ENCODE results near the gene TCEA2. TPM values are rescaled to one million over a fixed set of nuclear protein-coding genes. Genes with fewer than 3 reads are reported as not detected.

Gene TCEA2
- total and polyA plus RNA-seq, 2 of the 13 experiments (the other 11 are each of a cell fraction or from before 2014, with no cell fraction given), result 28.1 to 33.7 TPM

DNA sequence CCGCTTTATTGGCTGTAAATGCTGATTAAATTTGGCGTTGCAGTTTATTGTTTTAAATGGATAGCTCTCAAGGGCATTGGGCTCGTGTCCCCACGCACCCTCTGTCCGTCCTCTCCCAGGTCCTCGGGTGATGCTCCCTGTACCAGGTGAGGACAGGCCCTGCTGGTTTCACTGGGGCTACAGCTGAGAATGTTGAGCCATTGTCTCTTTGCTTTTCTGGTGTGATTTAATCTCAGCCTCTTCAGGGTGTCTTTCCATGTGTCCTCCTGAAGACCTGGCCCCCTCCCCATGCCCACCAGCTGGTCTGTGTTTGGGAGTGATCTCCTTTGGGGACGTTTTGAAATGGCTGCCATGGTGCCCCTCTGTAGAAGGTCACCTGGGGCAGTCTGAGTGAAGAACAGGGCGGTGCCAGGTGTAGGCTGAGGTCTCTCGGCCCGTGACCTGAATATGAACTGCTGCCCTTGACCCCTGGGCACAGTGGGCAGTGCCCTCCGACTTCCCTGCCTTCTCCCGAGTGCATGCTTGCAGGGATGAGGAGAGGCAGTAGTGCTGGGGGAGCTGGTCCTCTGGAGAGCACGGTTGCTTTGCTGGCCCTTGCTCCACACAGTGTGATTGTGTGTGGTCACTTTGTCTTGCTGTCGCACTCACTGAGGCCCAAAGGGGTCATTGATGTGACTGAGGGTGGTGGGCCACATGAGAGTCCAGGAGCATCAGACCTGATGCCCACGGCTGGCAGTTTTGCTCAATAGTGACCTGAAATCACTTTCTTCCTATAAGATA lies 39.4 kb upstream of the TCEA2 start (continued):
- TF ChIP-seq, protein P1, sequence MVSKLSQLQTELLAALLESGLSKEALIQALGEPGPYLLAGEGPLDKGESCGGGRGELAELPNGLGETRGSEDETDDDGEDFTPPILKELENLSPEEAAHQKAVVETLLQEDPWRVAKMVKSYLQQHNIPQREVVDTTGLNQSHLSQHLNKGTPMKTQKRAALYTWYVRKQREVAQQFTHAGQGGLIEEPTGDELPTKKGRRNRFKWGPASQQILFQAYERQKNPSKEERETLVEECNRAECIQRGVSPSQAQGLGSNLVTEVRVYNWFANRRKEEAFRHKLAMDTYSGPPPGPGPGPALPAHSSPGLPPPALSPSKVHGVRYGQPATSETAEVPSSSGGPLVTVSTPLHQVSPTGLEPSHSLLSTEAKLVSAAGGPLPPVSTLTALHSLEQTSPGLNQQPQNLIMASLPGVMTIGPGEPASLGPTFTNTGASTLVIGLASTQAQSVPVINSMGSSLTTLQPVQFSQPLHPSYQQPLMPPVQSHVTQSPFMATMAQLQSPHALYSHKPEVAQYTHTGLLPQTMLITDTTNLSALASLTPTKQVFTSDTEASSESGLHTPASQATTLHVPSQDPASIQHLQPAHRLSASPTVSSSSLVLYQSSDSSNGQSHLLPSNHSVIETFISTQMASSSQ (IDR thresholded peaks at IDR 0.05; ENCODE audit: low read depth), result no peak
- TF ChIP-seq, protein P1 (CRISPR knock-in tag; IDR thresholded peaks at IDR 0.05; ENCODE audit: borderline replicate concordance), result no peak
- TF ChIP-seq IRF1 (CRISPR knock-in tag; IDR thresholded peaks at IDR 0.05; ENCODE audit: low read depth) (no peak), NCOR1 (IDR thresholded peaks at IDR 0.05; ENCODE audit: borderline replicate concordance, low read length) (no peak), ZNF20 (CRISPR knock-in tag; IDR thresholded peaks at IDR 0.05) (no peak), HIVEP1 (CRISPR knock-in tag; IDR thresholded peaks at IDR 0.05) (peak; percentile 75; the same call in 1 of the 2 replicates), ZFP36 (IDR thresholded peaks at IDR 0.05; ENCODE audit: borderline replicate concordance, low read depth, low read length, partially characterized antibody) (no peak)
- TF ChIP-seq, protein P2, sequence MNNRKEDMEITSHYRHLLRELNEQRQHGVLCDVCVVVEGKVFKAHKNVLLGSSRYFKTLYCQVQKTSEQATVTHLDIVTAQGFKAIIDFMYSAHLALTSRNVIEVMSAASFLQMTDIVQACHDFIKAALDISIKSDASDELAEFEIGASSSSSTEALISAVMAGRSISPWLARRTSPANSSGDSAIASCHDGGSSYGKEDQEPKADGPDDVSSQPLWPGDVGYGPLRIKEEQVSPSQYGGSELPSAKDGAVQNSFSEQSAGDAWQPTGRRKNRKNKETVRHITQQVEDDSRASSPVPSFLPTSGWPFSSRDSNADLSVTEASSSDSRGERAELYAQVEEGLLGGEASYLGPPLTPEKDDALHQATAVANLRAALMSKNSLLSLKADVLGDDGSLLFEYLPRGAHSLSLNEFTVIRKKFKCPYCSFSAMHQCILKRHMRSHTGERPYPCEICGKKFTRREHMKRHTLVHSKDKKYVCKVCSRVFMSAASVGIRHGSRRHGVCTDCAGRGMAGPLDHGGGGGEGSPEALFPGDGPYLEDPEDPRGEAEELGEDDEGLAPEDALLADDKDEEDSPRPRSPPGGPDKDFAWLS (CRISPR knock-in tag; IDR thresholded peaks at IDR 0.05; ENCODE audit: borderline replicate concordance), result no peak
- TF ChIP-seq, protein P3, sequence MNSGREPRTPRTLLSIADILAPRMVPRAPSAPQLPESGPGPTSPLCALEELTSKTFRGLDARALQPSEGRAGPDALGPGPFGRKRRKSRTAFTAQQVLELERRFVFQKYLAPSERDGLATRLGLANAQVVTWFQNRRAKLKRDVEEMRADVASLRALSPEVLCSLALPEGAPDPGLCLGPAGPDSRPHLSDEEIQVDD (CRISPR knock-in tag; IDR thresholded peaks at IDR 0.05; ENCODE audit: borderline replicate concordance), result peak; percentile 63; the same call in 1 of the 2 replicates
- TF ChIP-seq, protein P4, sequence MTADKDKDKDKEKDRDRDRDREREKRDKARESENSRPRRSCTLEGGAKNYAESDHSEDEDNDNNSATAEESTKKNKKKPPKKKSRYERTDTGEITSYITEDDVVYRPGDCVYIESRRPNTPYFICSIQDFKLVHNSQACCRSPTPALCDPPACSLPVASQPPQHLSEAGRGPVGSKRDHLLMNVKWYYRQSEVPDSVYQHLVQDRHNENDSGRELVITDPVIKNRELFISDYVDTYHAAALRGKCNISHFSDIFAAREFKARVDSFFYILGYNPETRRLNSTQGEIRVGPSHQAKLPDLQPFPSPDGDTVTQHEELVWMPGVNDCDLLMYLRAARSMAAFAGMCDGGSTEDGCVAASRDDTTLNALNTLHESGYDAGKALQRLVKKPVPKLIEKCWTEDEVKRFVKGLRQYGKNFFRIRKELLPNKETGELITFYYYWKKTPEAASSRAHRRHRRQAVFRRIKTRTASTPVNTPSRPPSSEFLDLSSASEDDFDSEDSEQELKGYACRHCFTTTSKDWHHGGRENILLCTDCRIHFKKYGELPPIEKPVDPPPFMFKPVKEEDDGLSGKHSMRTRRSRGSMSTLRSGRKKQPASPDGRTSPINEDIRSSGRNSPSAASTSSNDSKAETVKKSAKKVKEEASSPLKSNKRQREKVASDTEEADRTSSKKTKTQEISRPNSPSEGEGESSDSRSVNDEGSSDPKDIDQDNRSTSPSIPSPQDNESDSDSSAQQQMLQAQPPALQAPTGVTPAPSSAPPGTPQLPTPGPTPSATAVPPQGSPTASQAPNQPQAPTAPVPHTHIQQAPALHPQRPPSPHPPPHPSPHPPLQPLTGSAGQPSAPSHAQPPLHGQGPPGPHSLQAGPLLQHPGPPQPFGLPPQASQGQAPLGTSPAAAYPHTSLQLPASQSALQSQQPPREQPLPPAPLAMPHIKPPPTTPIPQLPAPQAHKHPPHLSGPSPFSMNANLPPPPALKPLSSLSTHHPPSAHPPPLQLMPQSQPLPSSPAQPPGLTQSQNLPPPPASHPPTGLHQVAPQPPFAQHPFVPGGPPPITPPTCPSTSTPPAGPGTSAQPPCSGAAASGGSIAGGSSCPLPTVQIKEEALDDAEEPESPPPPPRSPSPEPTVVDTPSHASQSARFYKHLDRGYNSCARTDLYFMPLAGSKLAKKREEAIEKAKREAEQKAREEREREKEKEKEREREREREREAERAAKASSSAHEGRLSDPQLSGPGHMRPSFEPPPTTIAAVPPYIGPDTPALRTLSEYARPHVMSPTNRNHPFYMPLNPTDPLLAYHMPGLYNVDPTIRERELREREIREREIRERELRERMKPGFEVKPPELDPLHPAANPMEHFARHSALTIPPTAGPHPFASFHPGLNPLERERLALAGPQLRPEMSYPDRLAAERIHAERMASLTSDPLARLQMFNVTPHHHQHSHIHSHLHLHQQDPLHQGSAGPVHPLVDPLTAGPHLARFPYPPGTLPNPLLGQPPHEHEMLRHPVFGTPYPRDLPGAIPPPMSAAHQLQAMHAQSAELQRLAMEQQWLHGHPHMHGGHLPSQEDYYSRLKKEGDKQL (CRISPR knock-in tag; IDR thresholded peaks at IDR 0.05; ENCODE audit: low read depth), result no peak; the same call in 1 of the 2 replicates
- TF ChIP-seq, protein P5, sequence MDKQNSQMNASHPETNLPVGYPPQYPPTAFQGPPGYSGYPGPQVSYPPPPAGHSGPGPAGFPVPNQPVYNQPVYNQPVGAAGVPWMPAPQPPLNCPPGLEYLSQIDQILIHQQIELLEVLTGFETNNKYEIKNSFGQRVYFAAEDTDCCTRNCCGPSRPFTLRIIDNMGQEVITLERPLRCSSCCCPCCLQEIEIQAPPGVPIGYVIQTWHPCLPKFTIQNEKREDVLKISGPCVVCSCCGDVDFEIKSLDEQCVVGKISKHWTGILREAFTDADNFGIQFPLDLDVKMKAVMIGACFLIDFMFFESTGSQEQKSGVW (CRISPR knock-in tag; IDR thresholded peaks at IDR 0.05; ENCODE audit: borderline replicate concordance), result no peak
